ENCODE data around the gene GALNT2. TPM values are rescaled to one million over a fixed set of nuclear protein-coding genes. Genes with fewer than 3 reads are reported as not detected.

Gene GALNT2
- total and polyA plus RNA-seq, 10 donors, result 7.9 to 44.8 (median 36.9) TPM

DNA sequence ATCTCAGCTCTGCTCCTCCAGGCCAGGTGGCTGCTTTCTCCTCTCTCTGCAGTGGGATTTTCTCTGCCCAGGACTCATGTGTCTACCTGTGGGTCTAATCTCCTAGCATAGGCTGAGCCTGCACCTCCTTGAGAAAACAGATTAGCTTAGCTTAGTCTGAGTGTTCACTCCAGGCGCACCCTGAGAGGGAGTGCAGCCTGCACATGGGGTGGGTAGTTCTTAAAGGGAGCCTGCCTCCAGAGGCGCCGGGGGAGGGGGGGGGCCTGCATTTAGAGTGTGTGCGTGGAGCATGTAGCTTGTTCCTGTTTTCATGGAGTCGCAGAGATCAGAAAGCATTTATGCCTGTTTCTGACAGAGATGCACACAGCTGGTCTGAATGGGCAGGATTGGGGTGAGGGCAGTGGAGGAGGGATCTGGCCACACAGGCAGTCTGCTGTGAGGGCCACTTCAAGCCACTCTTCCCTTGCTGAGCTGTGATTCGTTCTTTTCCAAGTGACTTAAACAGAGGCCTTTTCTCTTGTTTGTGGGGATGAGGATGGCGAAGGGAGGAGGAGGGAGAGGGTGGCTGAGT lies 45.2 kb downstream of the GALNT2 start:
- Histone ChIP-seq H3K27ac (peak overlapping the region in 3 of 8 donors; percentile 13 to 59 (median 21)), H3K4me3 (no peak overlapping the region), H3K27me3 (replicated peaks in 1 of 7) (no peaks in the 10 kb centered on the region), H3K9me3 (no peaks in the 10 kb centered on the region), H3K36me3 (peaks cover 0 to 25% (median 0%) of the 10 kb centered on the region in 6 donors), H3K4me1 (peaks cover 10 to 69% (median 38%) of the 10 kb centered on the region in 6 donors)
- intact Hi-C loops (cut with DNase I; ENCODE audit: low total_unique reads), result no loop called here
- DNase-seq, result no peak
- 42 to 58% (median 50%) methylated on average over 7 of the region's 7 CpGs for WGBS, 5 donors
- TF ChIP-seq POLR2AphosphoS5 (IDR thresholded peaks at IDR 0.05) (no peak), POLR2A (IDR thresholded peaks at IDR 0.05) (no peak)
- TF ChIP-seq, protein P1, sequence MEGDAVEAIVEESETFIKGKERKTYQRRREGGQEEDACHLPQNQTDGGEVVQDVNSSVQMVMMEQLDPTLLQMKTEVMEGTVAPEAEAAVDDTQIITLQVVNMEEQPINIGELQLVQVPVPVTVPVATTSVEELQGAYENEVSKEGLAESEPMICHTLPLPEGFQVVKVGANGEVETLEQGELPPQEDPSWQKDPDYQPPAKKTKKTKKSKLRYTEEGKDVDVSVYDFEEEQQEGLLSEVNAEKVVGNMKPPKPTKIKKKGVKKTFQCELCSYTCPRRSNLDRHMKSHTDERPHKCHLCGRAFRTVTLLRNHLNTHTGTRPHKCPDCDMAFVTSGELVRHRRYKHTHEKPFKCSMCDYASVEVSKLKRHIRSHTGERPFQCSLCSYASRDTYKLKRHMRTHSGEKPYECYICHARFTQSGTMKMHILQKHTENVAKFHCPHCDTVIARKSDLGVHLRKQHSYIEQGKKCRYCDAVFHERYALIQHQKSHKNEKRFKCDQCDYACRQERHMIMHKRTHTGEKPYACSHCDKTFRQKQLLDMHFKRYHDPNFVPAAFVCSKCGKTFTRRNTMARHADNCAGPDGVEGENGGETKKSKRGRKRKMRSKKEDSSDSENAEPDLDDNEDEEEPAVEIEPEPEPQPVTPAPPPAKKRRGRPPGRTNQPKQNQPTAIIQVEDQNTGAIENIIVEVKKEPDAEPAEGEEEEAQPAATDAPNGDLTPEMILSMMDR (IDR thresholded peaks at IDR 0.05 in 8 of 11, conservative IDR thresholded peaks at IDR 0.05 in 3 of 11), result no peak

DNA sequence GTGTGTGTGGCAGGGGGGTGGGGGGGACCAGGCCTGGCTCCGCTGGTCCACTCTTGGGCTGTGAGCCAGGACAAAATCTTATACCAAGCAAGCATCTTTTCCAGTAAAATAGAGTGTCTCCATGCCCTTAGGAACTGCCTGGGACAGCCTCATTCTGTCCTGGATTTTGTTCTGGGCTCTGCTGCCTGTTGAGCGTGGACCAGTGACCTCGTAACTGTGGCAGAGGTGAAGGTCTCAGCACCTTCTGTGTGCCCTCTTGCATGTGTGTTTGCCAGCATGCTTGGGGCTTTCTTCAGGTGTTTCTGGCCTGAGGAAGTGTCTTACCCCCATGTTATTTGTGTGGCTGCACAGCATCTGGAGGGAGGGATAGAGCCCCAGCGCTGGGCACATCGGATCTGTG lies 45.7 kb downstream of the GALNT2 start:
- Histone ChIP-seq H3K27ac (peak overlapping the region in 4 of 8 donors; percentile 21 to 59 (median 31)), H3K9me3 (no peaks in the 10 kb centered on the region), H3K4me3 (no peak overlapping the region), H3K27me3 (replicated peaks in 1 of 7) (no peaks in the 10 kb centered on the region), H3K36me3 (peaks cover 0 to 25% (median 0%) of the 10 kb centered on the region in 6 donors), H3K4me1 (peaks cover 10 to 70% (median 38%) of the 10 kb centered on the region in 6 donors)
- no peak for DNase-seq
- 80 to 97% (median 89%) methylated on average over 5 of the region's 5 CpGs for WGBS, 5 donors
- intact Hi-C loops (cut with DNase I; ENCODE audit: low total_unique reads), result no loop called here
- TF ChIP-seq POLR2AphosphoS5 (IDR thresholded peaks at IDR 0.05) (no peak), POLR2A (IDR thresholded peaks at IDR 0.05) (no peak)
- TF ChIP-seq, protein P1 (IDR thresholded peaks at IDR 0.05 in 8 of 11, conservative IDR thresholded peaks at IDR 0.05 in 3 of 11), result no peak

- peaks cover 0 to 25% (median 0%) of the 10 kb centered on the region in 6 donors for H3K36me3 ChIP-seq
- H3K4me1 ChIP-seq, result peaks cover 10 to 74% (median 38%) of the 10 kb centered on the region in 6 donors
These were observed 46.2 kb downstream of the GALNT2 start for GRCh38 chr1:230113235-230113592.

More at GRCh38 chr1:230113235-230113592, 46.2 kb downstream of the GALNT2 start:
- DNase-seq, result no peak
- no peak overlapping the region for H3K4me3 ChIP-seq
- peak overlapping the region in 4 of 8 donors; percentile 17 to 59 (median 31) for H3K27ac ChIP-seq
- no peaks in the 10 kb centered on the region for H3K27me3 ChIP-seq (replicated peaks in 1 of 7)
- 86 to 100% (median 92%) methylated on average over 4 of the region's 4 CpGs for WGBS, 5 donors
- intact Hi-C loops (cut with DNase I; ENCODE audit: low total_unique reads), result no loop called here
- no peaks in the 10 kb centered on the region for H3K9me3 ChIP-seq
- no peak for TF ChIP-seq POLR2AphosphoS5 (IDR thresholded peaks at IDR 0.05)
- TF ChIP-seq POLR2A (IDR thresholded peaks at IDR 0.05), result no peak
- TF ChIP-seq, protein P1 (IDR thresholded peaks at IDR 0.05 in 8 of 11, conservative IDR thresholded peaks at IDR 0.05 in 3 of 11), result no peak

Data from spleen (tissue), 11 donors.